GM12864 (cell line): ENCODE measurements around the gene RUBCNL.
"Not testable (repeated sequence)": the region's sequence is repeated elsewhere in the genome, so short reads cannot be mapped to it uniquely, and the experiment has no call there.

Source experiments
- DNase-seq: peaks from one replicate; pipeline ENCODE4 v3.0.0-alpha.2; 2011; ENCODE audit warnings: low read depth
- H3K4me3 ChIP-seq: 2 replicates; pipeline ENCODE4 v1.5.1; 2011; ENCODE audit warnings: mild to moderate bottlenecking, low read depth, low read length, control low read depth
- CTCF ChIP-seq: IDR thresholded peaks from 2 replicates; pipeline ENCODE4 v1.5.1; 2011; ENCODE audit warnings: low read depth, mild to moderate bottlenecking, moderate library complexity, low read length, control low read depth, inconsistent platforms; ENCODE audit errors: missing control alignments

RUBCNL gene

GRCh38 chr13:46377554-46377953 lies 9.5 kb downstream of the RUBCNL start:
- no peak overlapping the region for H3K4me3 ChIP-seq
- peak; percentile 9 for TF ChIP-seq CTCF
- DNase-seq: no peak

GRCh38 chr13:46374710-46375109 lies 12.3 kb downstream of the RUBCNL start:
- H3K4me3 ChIP-seq: no peak overlapping the region

GRCh38 chr13:46373623-46374022 lies 13.4 kb downstream of the RUBCNL start:
- no peak for TF ChIP-seq CTCF
- no peak overlapping the region for H3K4me3 ChIP-seq
- DNase-seq: no peak

More at GRCh38 chr13:46374710-46375109, 12.3 kb downstream of the RUBCNL start:
- TF ChIP-seq CTCF: no peak
- DNase-seq: no peak

GRCh38 chr13:46372938-46373337 lies 14.1 kb downstream of the RUBCNL start:
- H3K4me3 ChIP-seq: not testable (repeated sequence)

GRCh38 chr13:46372071-46372470 lies 15.0 kb downstream of the RUBCNL start:
- no peak for DNase-seq
- TF ChIP-seq CTCF: no peak

More at GRCh38 chr13:46372938-46373337, 14.1 kb downstream of the RUBCNL start:
- not testable (repeated sequence) for DNase-seq

GRCh38 chr13:46369506-46370277 lies 17.4 kb downstream of the RUBCNL start:
- no peak for DNase-seq
- H3K4me3 ChIP-seq: no peak overlapping the region
- TF ChIP-seq CTCF: no peak

More at GRCh38 chr13:46372071-46372470, 15.0 kb downstream of the RUBCNL start:
- H3K4me3 ChIP-seq: no peak overlapping the region

GRCh38 chr13:46367617-46368327 lies 19.3 kb downstream of the RUBCNL start:
- no peak for DNase-seq
- no peak overlapping the region for H3K4me3 ChIP-seq
- no peak for TF ChIP-seq CTCF
